ENCODE data around the gene CCM2.
A peak's percentile ranks its signal among the peaks of the same experiment; 100 is the strongest.

- TF ChIP-seq CTCF (IDR thresholded peaks at IDR 0.05; ENCODE audit: control extremely low read depth in 1 of 3, insufficient read depth in 1 of 3, low read depth in 1 of 3, low read length in 3 of 3) (peak in 1 of 3 experiments; percentile 7; a peak in 1 of 4 replicates), POLR2A (IDR thresholded peaks at IDR 0.05; ENCODE audit: control extremely low read depth in 1 of 2, low read depth in 2 of 2, low read length in 2 of 2) (peak; percentile 95 to 99), BACH1 (IDR thresholded peaks at IDR 0.05; ENCODE audit: low read length) (no peak), BRCA1 (IDR thresholded peaks at IDR 0.05; ENCODE audit: low read depth, low read length) (no peak), EZH2 (IDR thresholded peaks at IDR 0.05; ENCODE audit: low read depth, low read length, severe bottlenecking) (no peak), JUN (IDR thresholded peaks at IDR 0.05; ENCODE audit: low read depth, low read length) (no peak), EP300 (IDR thresholded peaks at IDR 0.05; ENCODE audit: borderline replicate concordance in 1 of 2, low read depth in 2 of 2, low read length in 2 of 2) (no peak), MAX (IDR thresholded peaks at IDR 0.05) (peak; percentile 99), SP1 (IDR thresholded peaks at IDR 0.05; ENCODE audit: low read depth, low read length) (no peak), CBX5 (IDR thresholded peaks at IDR 0.05; ENCODE audit: low read depth, low read length) (no peak)
Measured at GRCh38 chr7:45111298-45112223, 111.6 kb downstream of the CCM2 start, which contains the start of gene TBRG4.

All from H1 (cell line).